C4-2B (cell line): ENCODE measurements around the gene COL15A1.

Source experiments
- H3K27ac ChIP-seq: fragments of 450-650 bp; 2 replicates; pipeline ENCODE4 v1.5.1; 2017
- CTCF ChIP-seq: fragments of 450-650 bp; conservative IDR thresholded peaks from 2 replicates; pipeline ENCODE4 v1.5.1; 2017; ENCODE audit warnings: mild to moderate bottlenecking
- ZFX ChIP-seq: fragments of 450-650 bp; IDR thresholded peaks from 2 replicates; pipeline ENCODE4 v1.6.1; 2017

COL15A1 gene

GRCh38 chr9:99051406-99051805, 107.7 kb downstream of the COL15A1 start:
- H3K27ac ChIP-seq, result no peak overlapping the region

GRCh38 chr9:99051851-99052250, 108.1 kb downstream of the COL15A1 start:
- H3K27ac ChIP-seq, result no peak overlapping the region
- TF ChIP-seq ZFX, result no peak
- TF ChIP-seq CTCF, result no peak

More at GRCh38 chr9:99051406-99051805, 107.7 kb downstream of the COL15A1 start:
- no peak for TF ChIP-seq CTCF
- TF ChIP-seq ZFX, result no peak

- H3K27ac ChIP-seq, result no peak overlapping the region
- TF ChIP-seq CTCF, result no peak
- no peak for TF ChIP-seq ZFX
These were observed 109.4 kb downstream of the COL15A1 start for GRCh38 chr9:99052815-99053715.

- H3K27ac ChIP-seq, result no peak overlapping the region
- TF ChIP-seq ZFX (no peak), CTCF (no peak)
These were observed 110.9 kb downstream of the COL15A1 start for GRCh38 chr9:99054581-99054980.

- TF ChIP-seq ZFX (no peak), CTCF (no peak)
- no peak overlapping the region for H3K27ac ChIP-seq
These were observed 111.7 kb downstream of the COL15A1 start for GRCh38 chr9:99055384-99055783.

- no peak overlapping the region for H3K27ac ChIP-seq
- no peak for TF ChIP-seq CTCF
- TF ChIP-seq ZFX, result no peak
These were observed 112.5 kb downstream of the COL15A1 start for GRCh38 chr9:99056186-99056585.

- TF ChIP-seq CTCF (no peak), ZFX (no peak)
- H3K27ac ChIP-seq, result no peak overlapping the region
These were observed 113.4 kb downstream of the COL15A1 start for GRCh38 chr9:99056886-99057664.
